H1 (cell line): ENCODE results near the gene A3GALT2. TPM values are rescaled to one million over a fixed set of nuclear protein-coding genes. Genes with fewer than 3 reads are reported as not detected.
A peak's percentile ranks its signal among the peaks of the same experiment; 100 is the strongest.

Experiments
- CTCF ChIA-PET: fragments of 300-600 bp; sonication (Branson Sonifier 250); formaldehyde crosslinking; loops from one replicate; lab custom pipeline; 2021; ENCODE audit not compliant: partially characterized antibody; lab: Charles Lee
- POLR2A ChIA-PET: fragments of 300-600 bp; sonication (Branson Sonifier 250); formaldehyde crosslinking; loops from one replicate; lab custom pipeline; 2021; ENCODE audit warnings: inconsistent platforms; ENCODE audit not compliant: partially characterized antibody; lab: Charles Lee
- DNase-seq, 2 experiments: peaks; one replicate each; pipeline versions ENCODE4 v3.0.0 to v3.0.0-alpha.2; 2010 to 2022; ENCODE audit warnings: low spot score in 2 of 2, low read depth in 1 of 2, mixed read lengths in 1 of 2
- FAIRE-seq: peaks from 2 replicates; lab custom pipeline; 2011; peaks lifted over from hg19 to GRCh38; lab: Jason Lieb, UNC
- H2AFZ ChIP-seq: 2 replicates; pipeline ENCODE4 v1.8.1; 2012; ENCODE audit warnings: low read length, inconsistent platforms
- H2AK5ac ChIP-seq: 2 replicates; pipeline ENCODE4 v1.6.1; 2013; ENCODE audit warnings: low read depth, low read length
- H2BK120ac ChIP-seq: replicated peaks from 2 replicates; pipeline ENCODE3; 2013; ENCODE audit warnings: low read depth, low read length, inconsistent platforms
- H2BK12ac ChIP-seq: 2 replicates; pipeline ENCODE4 v1.6.1; 2013; ENCODE audit warnings: low read depth, low read length
- H2BK15ac ChIP-seq: 2 replicates; pipeline ENCODE4 v1.6.1; 2013; ENCODE audit warnings: low read length
- H2BK20ac ChIP-seq: 2 replicates; pipeline ENCODE4 v1.6.1; 2013; ENCODE audit warnings: low read length
- H2BK5ac ChIP-seq: 2 replicates; pipeline ENCODE4 v1.6.1; 2013; ENCODE audit warnings: low read depth, low read length
- H3K14ac ChIP-seq: 2 replicates; pipeline ENCODE4 v1.6.1; 2013; ENCODE audit warnings: inconsistent platforms; ENCODE audit not compliant: insufficient read length
- H3K18ac ChIP-seq: 2 replicates; pipeline ENCODE4 v1.6.1; 2013; ENCODE audit warnings: low read length; ENCODE audit errors: extremely low read depth
- H3K23ac ChIP-seq: 2 replicates; pipeline ENCODE4 v1.6.1; 2013; ENCODE audit warnings: inconsistent platforms; ENCODE audit not compliant: insufficient read length
- H3K23me2 ChIP-seq: 2 replicates; pipeline ENCODE4 v1.6.1; 2013; ENCODE audit warnings: low read depth, low read length
- H3K27ac ChIP-seq: 2 replicates; pipeline ENCODE4 v1.6.1; 2011; ENCODE audit warnings: low read depth, low read length, inconsistent platforms
- H3K27me3 ChIP-seq, 4 experiments: replicated peaks in 1 of 4; 1 replicate in 1 of 4; 2 replicates in 3 of 4; pipeline versions ENCODE4 v1.6.1 to v1.8.1; 2011 to 2013; ENCODE audit warnings: low read length in 3 of 4, mild to moderate bottlenecking in 3 of 4, inconsistent platforms in 2 of 4, mixed read lengths in 2 of 4, moderate library complexity in 1 of 4; ENCODE audit not compliant: control insufficient read depth in 3 of 4, insufficient read depth in 3 of 4; ENCODE audit errors: extremely low read depth in 1 of 4
- H3K36me3 ChIP-seq, 4 experiments: 2 replicates each; pipeline versions ENCODE4 v1.6.1 to v1.8.1; 2011 to 2013; ENCODE audit warnings: mild to moderate bottlenecking in 4 of 4, low read length in 3 of 4, moderate library complexity in 2 of 4, control low read depth in 1 of 4, inconsistent platforms in 1 of 4; ENCODE audit not compliant: insufficient read depth in 4 of 4, control insufficient read depth in 2 of 4
- H3K4ac ChIP-seq: replicated peaks from 2 replicates; pipeline ENCODE3; 2013; ENCODE audit warnings: low read length, low read depth, mixed read lengths, inconsistent platforms; ENCODE audit not compliant: insufficient read length
- H3K4me1 ChIP-seq, 4 experiments: replicated peaks in 1 of 4; 1 replicate in 1 of 4; 2 replicates in 3 of 4; pipeline versions ENCODE4 v1.6.1 to v1.8.1; 2011 to 2013; ENCODE audit warnings: low read length in 3 of 4, inconsistent platforms in 2 of 4, mixed read lengths in 1 of 4; ENCODE audit not compliant: insufficient read depth in 4 of 4, control insufficient read depth in 3 of 4
- H3K4me2 ChIP-seq, 2 experiments: 2 replicates each; pipeline versions ENCODE4 v1.6.1 to v1.8.1; 2011 to 2013; ENCODE audit warnings: low read depth in 2 of 2, low read length in 2 of 2, control low read depth in 1 of 2, inconsistent platforms in 1 of 2, mild to moderate bottlenecking in 1 of 2; ENCODE audit not compliant: insufficient read depth in 1 of 2
- H3K4me3 ChIP-seq, 4 experiments: fragments of 200-600, 300-600 bp in 1 of 4; sonication (generic), shearing (Covaris generic), sonication (Bioruptor Twin) in 1 of 4; 2 replicates each; pipeline versions ENCODE4 v1.5.1 to v1.8.1; 2011 to 2016; ENCODE audit warnings: low read length in 4 of 4, low read depth in 3 of 4, control low read depth in 2 of 4, inconsistent platforms in 2 of 4, mild to moderate bottlenecking in 2 of 4, mixed read lengths in 1 of 4, moderate library complexity in 1 of 4; ENCODE audit not compliant: insufficient read depth in 2 of 4; ENCODE audit errors: extremely low read depth in 1 of 4
- H3K56ac ChIP-seq: replicated peaks from 2 replicates; pipeline ENCODE3; 2013; ENCODE audit warnings: low read depth, mild to moderate bottlenecking, mixed read lengths, low read length, inconsistent platforms; ENCODE audit not compliant: insufficient read length
- H3K79me1 ChIP-seq: 2 replicates; pipeline ENCODE4 v1.6.1; 2013; ENCODE audit warnings: low read depth, low read length, control low read depth
- H3K79me2 ChIP-seq, 2 experiments: 2 replicates each; pipeline versions ENCODE4 v1.6.1 to v1.8.1; 2012 to 2013; ENCODE audit warnings: low read length in 2 of 2, mild to moderate bottlenecking in 2 of 2, inconsistent platforms in 1 of 2; ENCODE audit not compliant: insufficient read depth in 2 of 2, control insufficient read depth in 1 of 2
- H3K9ac ChIP-seq, 4 experiments: replicated peaks in 1 of 4; 1 replicate in 1 of 4; 2 replicates in 3 of 4; pipeline versions ENCODE4 v1.6.1 to v1.8.1; 2011 to 2013; ENCODE audit warnings: low read depth in 3 of 4, low read length in 3 of 4, control low read depth in 2 of 4, mild to moderate bottlenecking in 2 of 4, moderate library complexity in 2 of 4, inconsistent platforms in 1 of 4; ENCODE audit errors: extremely low read depth in 1 of 4
- H3K9me3 ChIP-seq, 2 experiments: 2 replicates each; pipeline versions ENCODE4 v1.6.1 to v1.8.1; 2012 to 2013; ENCODE audit warnings: mild to moderate bottlenecking in 2 of 2, moderate library complexity in 2 of 2, control low read depth in 1 of 2, inconsistent platforms in 1 of 2, low read depth in 1 of 2, low read length in 1 of 2, mixed read lengths in 1 of 2; ENCODE audit not compliant: insufficient read depth in 2 of 2
- H4K20me1 ChIP-seq, 2 experiments: replicated peaks in 1 of 2; 2 replicates each; pipeline versions ENCODE3 to v1.8.1; 2011 to 2013; ENCODE audit warnings: inconsistent platforms in 2 of 2, low read length in 2 of 2, mild to moderate bottlenecking in 1 of 2; ENCODE audit not compliant: insufficient read depth in 2 of 2, control insufficient read depth in 1 of 2
- H4K5ac ChIP-seq: 2 replicates; pipeline ENCODE4 v1.6.1; 2013; ENCODE audit warnings: low read length, low read depth, mixed read lengths, inconsistent platforms; ENCODE audit not compliant: insufficient read length
- H4K8ac ChIP-seq: 2 replicates; pipeline ENCODE4 v1.8.0; 2013; ENCODE audit warnings: mild to moderate bottlenecking, moderate library complexity, low read length, inconsistent platforms; ENCODE audit not compliant: insufficient read depth; ENCODE audit errors: extremely low read depth
- H4K91ac ChIP-seq: replicated peaks from 2 replicates; pipeline ENCODE3; 2013; ENCODE audit warnings: low read length, mixed read lengths, inconsistent platforms; ENCODE audit not compliant: insufficient read length
- BACH1 ChIP-seq: IDR thresholded peaks from 2 replicates; pipeline ENCODE4 v1.6.1; 2012; ENCODE audit warnings: low read length, improper control_type of control experiment
- CTBP2 ChIP-seq: IDR thresholded peaks from 2 replicates; pipeline ENCODE4 v1.7.0; 2011; ENCODE audit warnings: borderline replicate concordance, mild to moderate bottlenecking, moderate library complexity, mixed read lengths, low read length; ENCODE audit not compliant: insufficient read depth, insufficient read length
- EP300 ChIP-seq, 2 experiments: IDR thresholded peaks; 1 replicate in 1 of 2; 2 replicates in 1 of 2; pipeline ENCODE4 v1.6.1; 2011 to 2012; ENCODE audit warnings: low read depth in 2 of 2, low read length in 2 of 2, mild to moderate bottlenecking in 2 of 2, borderline replicate concordance in 1 of 2, inconsistent platforms in 1 of 2, moderate library complexity in 1 of 2
- GTF2F1 ChIP-seq: IDR thresholded peaks from 2 replicates; pipeline ENCODE4 v1.6.1; 2012; ENCODE audit warnings: low read depth, low read length, improper control_type of control experiment, borderline replicate concordance
- MAX ChIP-seq: IDR thresholded peaks from 2 replicates; pipeline ENCODE4 v1.6.1; 2012; ENCODE audit warnings: inconsistent platforms
- RXRA ChIP-seq: IDR thresholded peaks from 2 replicates; pipeline ENCODE4 v1.6.1; 2011; ENCODE audit warnings: low read depth, mild to moderate bottlenecking, low read length, moderate library complexity; ENCODE audit not compliant: insufficient read depth
- TAF7 ChIP-seq: optimal IDR thresholded peaks from 2 replicates; pipeline ENCODE3; 2011; ENCODE audit warnings: low read depth, mild to moderate bottlenecking, inconsistent platforms, low read length, moderate library complexity, borderline replicate concordance
- YY1 ChIP-seq: IDR thresholded peaks from 2 replicates; pipeline ENCODE4 v1.6.1; 2011; ENCODE audit warnings: low read depth, mild to moderate bottlenecking, low read length
- WGBS, 2 experiments: shearing (Covaris generic) in 1 of 2; methylation state at CpG; one replicate each; pipeline versions ENCODE4 v1.1.6 to v1.1.7; 2013 to 2015; ENCODE audit warnings: low lambda C conversion rate in 2 of 2, mixed read lengths in 2 of 2, inconsistent platforms in 1 of 2, low coverage in 1 of 2, missing lambda C conversion rate in 1 of 2; ENCODE audit not compliant: insufficient replicate concordance in 2 of 2, insufficient coverage in 1 of 2, insufficient read length in 1 of 2; ENCODE audit errors: extremely low coverage in 1 of 2, missing lambda C conversion rate in 1 of 2; 5-methylcytosine and 5-hydroxymethylcytosine counted together
- polyA plus RNA-seq, 7 experiments: library from polyadenylated mRNA; depleted of rRNA in 3 of 7; stranded (reverse) in 5 of 7; unstranded in 2 of 7; fragments of >200 nt in 5 of 7; fragments of 200-250 nt in 2 of 7; gene quantifications; 1 replicate in 5 of 7; 2 replicates in 1 of 7; 4 replicates in 1 of 7; pipeline versions ENCODE4 v1.2.1 to v1.2.3, GENCODE V29; 2011 to 2013; ENCODE audit warnings: missing spikeins in 2 of 7, mixed read lengths in 2 of 7
- total RNA-seq: library from RNA; stranded (reverse); fragmentation: NEBNext Ultra II Directional; extraction: Animal tissue kit (Norgen Biotek cat#: 25700); gene quantifications from 2 replicates; pipeline ENCODE4 v1.2.1, GENCODE V29; 2021
- TF ChIP-seq, protein P1 (sequence below): IDR thresholded peaks from 2 replicates; pipeline ENCODE4 v1.6.1; 2012; ENCODE audit warnings: low read length, inconsistent platforms
- TF ChIP-seq, protein P2 (sequence below): IDR thresholded peaks from 2 replicates; pipeline ENCODE4 v1.6.1; 2011; ENCODE audit warnings: low read depth, mild to moderate bottlenecking, low read length; ENCODE audit not compliant: insufficient read depth

The A3GALT2 gene
- total and polyA plus RNA-seq, 2 of the 8 experiments (the other 6 are each of a cell fraction or from before 2014, with no cell fraction given) = not detected

GRCh38 chr1:33258788-33259274 lies 62.1 kb downstream of the A3GALT2 start:
- no peak overlapping the region for H2BK5ac ChIP-seq
- H4K5ac ChIP-seq = no peak overlapping the region
- no peak overlapping the region for H3K14ac ChIP-seq
- H3K56ac ChIP-seq = no peak overlapping the region
- ChIA-PET CTCF (no interaction called here), POLR2A (interaction anchor here (2.1 to 2.7 kb wide), 2 partner anchors 10 to 12 kb away, joined by 7 to 12 read pairs; no protein-coding TSS in a partner anchor)
- peaks cover 0 to 52% of the 10 kb centered on the region in 2 experiments; a peak in 2 of 4 replicates for H3K79me2 ChIP-seq
- WGBS, 2 experiments = 88% methylated on average over 2 of the region's 2 CpGs; no CpG with 5 or more reads in 1 of the 2 experiments
- H3K4me2 ChIP-seq = peak overlapping the region in 1 of 2 experiments; percentile 94; a peak in 1 of 4 replicates
- no peak overlapping the region for H2BK120ac ChIP-seq
- H4K91ac ChIP-seq = no peak overlapping the region
- no peak for DNase-seq
- H2BK15ac ChIP-seq = no peak overlapping the region
- H3K23ac ChIP-seq = no peak overlapping the region
- peaks cover 0 to 23% (median 10%) of the 10 kb centered on the region in 4 experiments; a peak in 5 of 7 replicates for H3K4me1 ChIP-seq
- H3K9ac ChIP-seq = no peak overlapping the region
- peaks cover 0 to 2% (median 0%) of the 10 kb centered on the region in 4 experiments; a peak in 2 of 7 replicates for H3K27me3 ChIP-seq
- peaks cover 2 to 11% of the 10 kb centered on the region in 2 experiments for H4K20me1 ChIP-seq
- H2AFZ ChIP-seq = no peak overlapping the region
- no peak overlapping the region for H3K4me3 ChIP-seq
- no peaks in the 10 kb centered on the region for H3K9me3 ChIP-seq
- H2BK12ac ChIP-seq = no peak overlapping the region
- H2BK20ac ChIP-seq = no peak overlapping the region
- no peak overlapping the region for H3K27ac ChIP-seq
- H3K36me3 ChIP-seq = peaks cover 0 to 2% (median 0%) of the 10 kb centered on the region in 4 experiments; a peak in 1 of 8 replicates
- no peak for FAIRE-seq
- H2AK5ac ChIP-seq = no peak overlapping the region
- H4K8ac ChIP-seq = no peak overlapping the region
- H3K79me1 ChIP-seq = peaks cover 25% of the 10 kb centered on the region
- H3K4ac ChIP-seq = no peak overlapping the region
- H3K23me2 ChIP-seq = peaks cover 7% of the 10 kb centered on the region
- H3K18ac ChIP-seq = no peak overlapping the region
- TF ChIP-seq RXRA (no peak), CTBP2 (no peak), GTF2F1 (no peak), TAF7 (no peak), YY1 (no peak), BACH1 (no peak), EP300 (IDR thresholded peaks at IDR 0.05; ENCODE audit: borderline replicate concordance in 1 of 2, low read depth in 2 of 2, low read length in 2 of 2) (no peak), MAX (no peak)
- TF ChIP-seq, protein P1, sequence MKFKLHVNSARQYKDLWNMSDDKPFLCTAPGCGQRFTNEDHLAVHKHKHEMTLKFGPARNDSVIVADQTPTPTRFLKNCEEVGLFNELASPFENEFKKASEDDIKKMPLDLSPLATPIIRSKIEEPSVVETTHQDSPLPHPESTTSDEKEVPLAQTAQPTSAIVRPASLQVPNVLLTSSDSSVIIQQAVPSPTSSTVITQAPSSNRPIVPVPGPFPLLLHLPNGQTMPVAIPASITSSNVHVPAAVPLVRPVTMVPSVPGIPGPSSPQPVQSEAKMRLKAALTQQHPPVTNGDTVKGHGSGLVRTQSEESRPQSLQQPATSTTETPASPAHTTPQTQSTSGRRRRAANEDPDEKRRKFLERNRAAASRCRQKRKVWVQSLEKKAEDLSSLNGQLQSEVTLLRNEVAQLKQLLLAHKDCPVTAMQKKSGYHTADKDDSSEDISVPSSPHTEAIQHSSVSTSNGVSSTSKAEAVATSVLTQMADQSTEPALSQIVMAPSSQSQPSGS = no peak
- TF ChIP-seq, protein P2, sequence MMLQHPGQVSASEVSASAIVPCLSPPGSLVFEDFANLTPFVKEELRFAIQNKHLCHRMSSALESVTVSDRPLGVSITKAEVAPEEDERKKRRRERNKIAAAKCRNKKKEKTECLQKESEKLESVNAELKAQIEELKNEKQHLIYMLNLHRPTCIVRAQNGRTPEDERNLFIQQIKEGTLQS = no peak
